Activated CD4-positive, alpha-beta T cell treated with anti-CD3 and anti-CD28 coated beads for 4 hours (primary cell): Measurements from ENCODE around the gene ARHGAP35.

Experiments
- DNase-seq, 2 donors: peaks; one replicate each; pipeline ENCODE4 v3.0.0-alpha.2; 2020

ARHGAP35 gene

DNA sequence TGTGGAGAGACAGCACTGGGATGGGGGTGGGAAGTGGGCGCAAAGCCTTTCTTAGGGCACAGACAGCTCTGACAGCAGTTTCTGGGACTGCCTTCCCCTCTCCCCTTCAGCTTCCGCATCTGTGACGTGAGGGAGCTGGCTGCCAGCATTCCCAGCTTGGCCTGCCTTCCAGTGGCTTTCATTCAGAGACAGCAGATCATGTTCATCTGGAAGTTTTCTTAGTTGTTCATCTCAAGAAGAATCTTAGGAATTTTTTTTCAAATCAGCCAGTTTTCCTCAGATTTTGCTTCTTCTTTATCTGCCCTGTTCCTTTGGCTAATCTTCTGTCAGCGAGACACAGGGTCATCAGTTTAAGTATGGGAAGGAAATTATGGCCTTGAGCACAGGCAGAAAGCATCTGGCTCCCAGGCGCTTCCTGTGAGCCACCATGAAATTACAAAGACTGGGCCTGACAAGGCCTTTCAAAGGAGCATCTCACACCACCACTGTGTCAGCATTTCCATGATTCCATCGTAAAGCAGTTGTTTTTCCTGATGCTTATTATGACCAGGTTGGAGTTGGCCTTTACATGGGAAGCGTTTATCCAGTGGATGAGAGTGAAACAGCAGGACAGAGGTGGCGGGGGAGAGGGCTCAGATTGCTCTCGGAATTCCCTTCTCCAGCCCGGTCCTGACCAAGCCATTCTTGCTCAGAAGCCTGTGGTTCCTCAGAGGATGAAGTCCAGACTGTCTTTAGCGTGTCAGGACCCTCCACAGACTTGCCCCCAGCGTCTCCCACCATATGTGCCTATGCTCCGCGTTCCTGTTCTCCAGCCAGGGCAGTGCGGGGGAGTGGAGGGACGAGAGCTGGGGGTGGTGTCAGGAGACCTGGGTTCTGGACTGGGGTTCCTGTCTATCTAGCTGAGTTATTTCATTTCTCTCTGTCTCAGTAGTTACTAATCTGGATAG, 43.6 kb downstream of the ARHGAP35 start:
- no peak for DNase-seq

DNA sequence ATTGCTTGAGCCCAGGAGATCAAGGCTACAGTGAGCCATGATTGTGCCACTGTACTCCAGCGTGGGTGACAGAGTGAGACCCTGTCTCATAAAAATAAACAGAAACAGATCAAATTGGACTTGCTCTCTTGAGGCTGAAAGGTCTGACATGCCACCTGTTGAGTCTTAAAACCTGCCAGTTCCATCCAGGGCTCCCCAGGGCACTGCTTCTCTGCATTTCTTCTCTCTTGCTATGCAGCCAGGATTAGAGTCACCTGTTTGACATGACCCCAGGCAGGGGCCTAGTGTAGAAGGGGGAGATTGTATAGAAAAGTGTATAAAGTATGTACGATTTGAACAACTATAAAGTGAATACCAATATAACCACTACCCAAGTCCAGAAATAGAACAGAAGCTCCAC, 45.4 kb downstream of the ARHGAP35 start:
- no peak for DNase-seq

DNA sequence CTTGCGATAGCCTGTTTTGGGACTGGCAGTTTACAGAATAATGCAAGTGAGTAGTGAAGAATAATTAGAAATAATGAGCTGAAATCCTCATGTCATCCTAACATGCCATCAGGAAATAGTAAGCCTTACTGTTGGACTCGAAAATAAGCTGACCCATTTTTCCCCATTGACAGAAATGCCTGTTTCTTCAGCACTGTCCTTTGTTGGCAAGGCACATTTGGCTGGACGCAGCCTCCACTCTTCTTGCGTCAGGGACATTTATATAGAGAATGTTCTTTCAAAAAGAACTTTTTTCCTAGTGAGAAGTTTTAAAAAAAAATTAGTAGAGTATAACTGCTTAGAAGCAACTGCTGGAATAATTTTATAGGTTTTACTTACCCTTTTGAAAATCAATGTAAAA, 47.1 kb downstream of the ARHGAP35 start:
- DNase-seq = no peak

GRCh38 chr19:46909356-46909755, 48.6 kb downstream of the ARHGAP35 start:
- DNase-seq = no peak
